GM18507 (cell line): Measurements from ENCODE around the gene TGM3.

ENCODE experiments used
- DNase-seq: peaks from one replicate; pipeline ENCODE4 v3.0.0; 2011; ENCODE audit warnings: low read depth; ENCODE audit not compliant: insufficient read length; ENCODE audit errors: extremely low spot score
- FAIRE-seq: peaks from 2 replicates; lab custom pipeline; 2011; peaks lifted over from hg19 to GRCh38; lab: Jason Lieb, UNC

The TGM3 gene

GRCh38 chr20:2302384-2303060 lies 6.7 kb downstream of the TGM3 start:
- FAIRE-seq = no peak

GRCh38 chr20:2303673-2304072 lies 7.9 kb downstream of the TGM3 start:
- FAIRE-seq = no peak

More at GRCh38 chr20:2302384-2303060, 6.7 kb downstream of the TGM3 start:
- DNase-seq = no peak

GRCh38 chr20:2304180-2304579 lies 8.4 kb downstream of the TGM3 start:
- FAIRE-seq = no peak
- no peak for DNase-seq

More at GRCh38 chr20:2303673-2304072, 7.9 kb downstream of the TGM3 start:
- no peak for DNase-seq

- DNase-seq = no peak
- FAIRE-seq = no peak
Measured at GRCh38 chr20:2305029-2305428, 9.2 kb downstream of the TGM3 start.

GRCh38 chr20:2305479-2305878 lies 9.7 kb downstream of the TGM3 start:
- DNase-seq = no peak
- no peak for FAIRE-seq

GRCh38 chr20:2305946-2306345 lies 10.1 kb downstream of the TGM3 start:
- no peak for FAIRE-seq

GRCh38 chr20:2307136-2307535 lies 11.3 kb downstream of the TGM3 start:
- FAIRE-seq = no peak
- no peak for DNase-seq

More at GRCh38 chr20:2305946-2306345, 10.1 kb downstream of the TGM3 start:
- no peak for DNase-seq

GRCh38 chr20:2311329-2311728 lies 15.5 kb downstream of the TGM3 start:
- DNase-seq (no peak), FAIRE-seq (no peak)

GRCh38 chr20:2312876-2313275 lies 17.1 kb downstream of the TGM3 start:
- no peak for FAIRE-seq
- no peak for DNase-seq

- no peak for FAIRE-seq
Measured at GRCh38 chr20:2313316-2313715, 17.5 kb downstream of the TGM3 start.

GRCh38 chr20:2314759-2315439 lies 19.1 kb downstream of the TGM3 start:
- DNase-seq (no peak), FAIRE-seq (no peak)

More at GRCh38 chr20:2313316-2313715, 17.5 kb downstream of the TGM3 start:
- no peak for DNase-seq

- FAIRE-seq (no peak), DNase-seq (no peak)
Measured at GRCh38 chr20:2315440-2315778, 19.6 kb downstream of the TGM3 start.

GRCh38 chr20:2316847-2317495 lies 21.2 kb downstream of the TGM3 start:
- no peak for DNase-seq
- no peak for FAIRE-seq

GRCh38 chr20:2320813-2321658 lies 25.2 kb downstream of the TGM3 start:
- FAIRE-seq = no peak
- DNase-seq = no peak

GRCh38 chr20:2323051-2323450 lies 27.2 kb downstream of the TGM3 start:
- DNase-seq = no peak
- no peak for FAIRE-seq

GRCh38 chr20:2326046-2326445 lies 30.2 kb downstream of the TGM3 start:
- DNase-seq = no peak
- FAIRE-seq = no peak

- FAIRE-seq = no peak
- DNase-seq = no peak
Measured at GRCh38 chr20:2327620-2328555, 32.1 kb downstream of the TGM3 start.

GRCh38 chr20:2329286-2329685 lies 33.5 kb downstream of the TGM3 start:
- FAIRE-seq = no peak
- no peak for DNase-seq
